GM12878 (cell line): Measurements from ENCODE around the gene TRIM45. TPM values are rescaled to one million over a fixed set of nuclear protein-coding genes. Genes with fewer than 3 reads are reported as not detected.

Experiments
- ATAC-seq: fragments of 200-7000 bp; cut with Tn5 transposase; 3 replicates; pipeline ENCODE4 v1.9.1; 2020; ENCODE audit warnings: mild to moderate bottlenecking, moderate library complexity
- BruUV-seq: library from RNA; stranded (reverse); fragments of 400-500 nt; replicated peaks from 2 replicates; lab custom pipeline; 2021; lab: Mats Ljungman, UMichigan
- CTCF ChIA-PET: fragments of 300-600 bp; sonication (Branson Sonifier 250); formaldehyde crosslinking; extraction: SDS; loops from one replicate; lab custom pipeline; 2021; ENCODE audit warnings: inconsistent platforms; lab: Yijun Ruan, JAX
- POLR2A ChIA-PET: fragments of 350-600 bp; formaldehyde crosslinking; extraction: SDS; loops from one replicate; lab custom pipeline; 2021; ENCODE audit warnings: inconsistent platforms; lab: Charles Lee
- RAD21 ChIA-PET: fragments of 300-600 bp; sonication (Branson Sonifier 250); formaldehyde crosslinking; loops from one replicate; lab custom pipeline; 2023; ENCODE audit warnings: antibody characterized with exemption; ENCODE audit not compliant: unreplicated experiment; lab: Charles Lee
- SMC1A ChIA-PET: fragments of 300-600 bp; sonication (Branson Sonifier 250); formaldehyde crosslinking; loops from one replicate; lab custom pipeline; 2023; ENCODE audit not compliant: unreplicated experiment, uncharacterized antibody; lab: Charles Lee
- DNase-seq: peaks from one replicate; pipeline ENCODE4 v3.0.0-alpha.2; 2011; ENCODE audit warnings: low read depth, low spot score
- FAIRE-seq: peaks from 3 replicates; lab custom pipeline; 2011; peaks lifted over from hg19 to GRCh38; lab: Jason Lieb, UNC
- H2AFZ ChIP-seq: 2 replicates; pipeline ENCODE4 v1.6.0; 2011; ENCODE audit warnings: low read depth, low read length, control low read depth; ENCODE audit not compliant: control insufficient read depth
- H3K27ac ChIP-seq: 2 replicates; pipeline ENCODE4 v1.5.1; 2011; ENCODE audit warnings: control low read depth; ENCODE audit not compliant: control insufficient read depth, insufficient read depth
- H3K27me3 ChIP-seq, 2 experiments: replicated peaks in 1 of 2; 2 replicates each; pipeline versions ENCODE4 v1.6.0 to v1.6.1; 2011; ENCODE audit warnings: low read length in 1 of 2; ENCODE audit not compliant: control insufficient read depth in 2 of 2, insufficient read depth in 2 of 2
- H3K36me3 ChIP-seq, 2 experiments: 2 replicates each; pipeline ENCODE4 v1.5.1; 2011; ENCODE audit warnings: low read length in 1 of 2; ENCODE audit not compliant: control insufficient read depth in 2 of 2, insufficient read depth in 2 of 2
- H3K4me1 ChIP-seq: 2 replicates; pipeline ENCODE4 v1.6.1; 2011; ENCODE audit warnings: mild to moderate bottlenecking, low read length, moderate library complexity, mixed read lengths; ENCODE audit not compliant: control insufficient read depth, insufficient read depth
- H3K4me2 ChIP-seq: 2 replicates; pipeline ENCODE4 v1.6.0; 2011; ENCODE audit warnings: control low read depth; ENCODE audit not compliant: control insufficient read depth, insufficient read depth
- H3K4me3 ChIP-seq: fragments of 200-600 bp; sonication (generic); 2 replicates; pipeline ENCODE4 v1.5.1; 2016
- H3K79me2 ChIP-seq: 2 replicates; pipeline ENCODE4 v1.6.0; 2011; ENCODE audit warnings: low read length; ENCODE audit not compliant: control insufficient read depth, insufficient read depth
- H3K9ac ChIP-seq: 2 replicates; pipeline ENCODE4 v1.8.0; 2011; ENCODE audit warnings: low read length, control low read depth, mixed read lengths; ENCODE audit not compliant: control insufficient read depth, insufficient read depth
- H3K9me3 ChIP-seq: replicated peaks from 3 replicates; pipeline ENCODE4 v1.5.1; 2011; ENCODE audit warnings: mild to moderate bottlenecking, low read length; ENCODE audit not compliant: control insufficient read depth, insufficient read depth
- H4K20me1 ChIP-seq: 2 replicates; pipeline ENCODE4 v1.6.0; 2011; ENCODE audit not compliant: control insufficient read depth, insufficient read depth
- DPF2 ChIP-seq: fragments of 450-650 bp; IDR thresholded peaks from 2 replicates; pipeline ENCODE4 v1.6.1; 2017; ENCODE audit warnings: mild to moderate bottlenecking
- IRF4 ChIP-seq: IDR thresholded peaks from 2 replicates; pipeline ENCODE4 v1.6.1; 2011; ENCODE audit warnings: low read depth, low read length
- KLF5 ChIP-seq: fragments of 450-650 bp; IDR thresholded peaks from 2 replicates; pipeline ENCODE4 v1.6.1; 2014; ENCODE audit warnings: mild to moderate bottlenecking; ENCODE audit not compliant: partially characterized antibody
- NFXL1 ChIP-seq: fragments of 450-650 bp; IDR thresholded peaks from 2 replicates; pipeline ENCODE4 v1.6.1; 2017; ENCODE audit warnings: antibody characterized with exemption, mild to moderate bottlenecking, borderline replicate concordance
- POU2F2 ChIP-seq: IDR thresholded peaks from 3 replicates; pipeline ENCODE4 v1.6.1; 2011; ENCODE audit warnings: low read depth, mild to moderate bottlenecking, low read length, borderline replicate concordance
- RB1 ChIP-seq: fragments of 450-650 bp; formaldehyde crosslinking; IDR thresholded peaks from 2 replicates; pipeline ENCODE4 v1.6.1; 2017; ENCODE audit warnings: mild to moderate bottlenecking, borderline replicate concordance
- SMC3 ChIP-seq: IDR thresholded peaks from 2 replicates; pipeline ENCODE4 v1.6.1; 2011; ENCODE audit warnings: low read length, improper control_type of control experiment, borderline replicate concordance
- STAT1 ChIP-seq: fragments of 450-650 bp; conservative IDR thresholded peaks from 2 replicates; pipeline ENCODE4 v1.6.1; 2014; ENCODE audit warnings: antibody characterized with exemption, mild to moderate bottlenecking
- WGBS: methylation state at CpG from one replicate; pipeline ENCODE4 v1.1.6; 2016; ENCODE audit warnings: low lambda C conversion rate; ENCODE audit not compliant: insufficient replicate concordance, insufficient coverage; ENCODE audit errors: missing lambda C conversion rate; 5-methylcytosine and 5-hydroxymethylcytosine counted together
- in situ Hi-C: fragments of 300-500 bp; cut with MboI; formaldehyde crosslinking; loops from 9 replicates; pipeline ENCODE4 v1.14.3; 2018; ENCODE audit warnings: mixed read lengths
- intact Hi-C: fragments of 100-400 bp; cut with micrococcal nuclease; formaldehyde crosslinking; loops from one replicate; pipeline ENCODE4 v1.14.2; 2022; ENCODE audit not compliant: unreplicated experiment
- polyA plus RNA-seq, 11 experiments: library from polyadenylated mRNA; depleted of rRNA in 4 of 11; unstranded in 6 of 11; stranded (reverse) in 5 of 11; fragments of >200 nt; fragmentation: Nextera tagmentation in 4 of 11; fragmentation: Illumina TruSeq in 1 of 11; extraction: Ambion mirVana in 4 of 11; extraction: Trizol in 1 of 11; gene quantifications; 1 replicate in 1 of 11; 2 replicates in 10 of 11; pipeline versions ENCODE4 v1.2.1 to v1.2.3, GENCODE V29; 2011 to 2016; ENCODE audit warnings: inconsistent platforms in 2 of 11, missing spikeins in 2 of 11, low read depth in 1 of 11
- total RNA-seq, 4 experiments: library from RNA; depleted of rRNA in 3 of 4; stranded (reverse); fragments of >200 nt in 3 of 4; fragmentation: Illumina TruSeq in 1 of 4; extraction: Trizol in 1 of 4; gene quantifications; 2 replicates each; pipeline versions ENCODE4 v1.2.1 to v1.2.3, GENCODE V29; 2013 to 2021
- TF ChIP-seq, protein P1 (sequence below): fragments of 150-350 bp; IDR thresholded peaks from 2 replicates; pipeline ENCODE4 v1.6.1; 2014; ENCODE audit warnings: mild to moderate bottlenecking, low read depth, low read length
- TF ChIP-seq, protein P2 (sequence below), 3 experiments: IDR thresholded peaks in 2 of 3; conservative IDR thresholded peaks in 1 of 3; 2 replicates each; pipeline ENCODE4 v1.5.1; 2011; ENCODE audit warnings: low read depth in 3 of 3, low read length in 3 of 3, mild to moderate bottlenecking in 3 of 3, control low read depth in 2 of 3, moderate library complexity in 2 of 3, inconsistent platforms in 1 of 3, mixed read lengths in 1 of 3; ENCODE audit not compliant: control insufficient read depth in 2 of 3, insufficient read depth in 1 of 3; ENCODE audit errors: extremely low read depth in 1 of 3
- TF ChIP-seq, protein P3 (sequence below): IDR thresholded peaks from 2 replicates; pipeline ENCODE4 v1.6.1; 2012; ENCODE audit warnings: low read depth, low read length, improper control_type of control experiment

TRIM45 gene
- total and polyA plus RNA-seq, 10 of the 15 experiments (the other 5 are each of a cell fraction or from before 2014, with no cell fraction given) = 0.31 to 0.86 (median 0.46) TPM

DNA sequence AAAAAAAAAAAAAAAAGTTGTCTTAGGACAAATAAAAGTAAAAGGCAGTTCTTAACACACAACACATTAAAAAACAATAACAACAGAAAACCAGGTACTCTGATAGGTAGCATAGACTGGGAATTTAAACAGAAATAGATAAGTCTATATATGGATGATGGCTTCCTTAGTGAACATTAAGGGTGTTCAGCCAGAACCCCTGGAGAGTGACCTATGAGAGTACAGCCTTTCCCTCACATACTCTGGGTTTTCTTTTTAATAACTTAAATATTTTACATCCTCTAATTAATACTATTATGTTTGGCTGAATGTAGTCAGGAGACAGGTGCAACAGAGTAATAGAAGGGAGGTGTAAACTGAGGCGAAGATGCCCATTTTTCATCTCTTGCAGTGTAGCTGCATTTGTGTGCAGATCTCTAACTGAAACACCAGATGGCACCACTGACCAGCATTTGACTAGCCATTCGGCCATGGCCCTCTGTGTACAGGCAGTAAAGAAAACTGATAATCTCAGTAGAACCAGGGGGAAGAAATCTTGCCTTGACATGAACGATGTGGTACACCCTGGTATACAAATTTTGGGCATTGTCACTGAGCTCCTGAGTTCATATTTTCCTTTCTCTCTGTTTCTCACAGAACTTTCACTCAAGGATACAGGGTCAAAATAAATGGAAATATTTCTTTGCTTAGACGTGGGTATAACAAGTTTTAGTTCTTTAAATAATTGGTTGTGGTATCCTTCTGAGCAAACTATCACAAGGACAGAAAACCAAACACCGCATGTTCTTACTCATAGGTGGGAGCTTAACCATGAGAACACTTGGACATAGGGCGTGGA is 53.8 kb downstream of the TRIM45 start (continued):
- TF ChIP-seq, protein P1, sequence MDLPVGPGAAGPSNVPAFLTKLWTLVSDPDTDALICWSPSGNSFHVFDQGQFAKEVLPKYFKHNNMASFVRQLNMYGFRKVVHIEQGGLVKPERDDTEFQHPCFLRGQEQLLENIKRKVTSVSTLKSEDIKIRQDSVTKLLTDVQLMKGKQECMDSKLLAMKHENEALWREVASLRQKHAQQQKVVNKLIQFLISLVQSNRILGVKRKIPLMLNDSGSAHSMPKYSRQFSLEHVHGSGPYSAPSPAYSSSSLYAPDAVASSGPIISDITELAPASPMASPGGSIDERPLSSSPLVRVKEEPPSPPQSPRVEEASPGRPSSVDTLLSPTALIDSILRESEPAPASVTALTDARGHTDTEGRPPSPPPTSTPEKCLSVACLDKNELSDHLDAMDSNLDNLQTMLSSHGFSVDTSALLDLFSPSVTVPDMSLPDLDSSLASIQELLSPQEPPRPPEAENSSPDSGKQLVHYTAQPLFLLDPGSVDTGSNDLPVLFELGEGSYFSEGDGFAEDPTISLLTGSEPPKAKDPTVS = no peak
- TF ChIP-seq, protein P2, sequence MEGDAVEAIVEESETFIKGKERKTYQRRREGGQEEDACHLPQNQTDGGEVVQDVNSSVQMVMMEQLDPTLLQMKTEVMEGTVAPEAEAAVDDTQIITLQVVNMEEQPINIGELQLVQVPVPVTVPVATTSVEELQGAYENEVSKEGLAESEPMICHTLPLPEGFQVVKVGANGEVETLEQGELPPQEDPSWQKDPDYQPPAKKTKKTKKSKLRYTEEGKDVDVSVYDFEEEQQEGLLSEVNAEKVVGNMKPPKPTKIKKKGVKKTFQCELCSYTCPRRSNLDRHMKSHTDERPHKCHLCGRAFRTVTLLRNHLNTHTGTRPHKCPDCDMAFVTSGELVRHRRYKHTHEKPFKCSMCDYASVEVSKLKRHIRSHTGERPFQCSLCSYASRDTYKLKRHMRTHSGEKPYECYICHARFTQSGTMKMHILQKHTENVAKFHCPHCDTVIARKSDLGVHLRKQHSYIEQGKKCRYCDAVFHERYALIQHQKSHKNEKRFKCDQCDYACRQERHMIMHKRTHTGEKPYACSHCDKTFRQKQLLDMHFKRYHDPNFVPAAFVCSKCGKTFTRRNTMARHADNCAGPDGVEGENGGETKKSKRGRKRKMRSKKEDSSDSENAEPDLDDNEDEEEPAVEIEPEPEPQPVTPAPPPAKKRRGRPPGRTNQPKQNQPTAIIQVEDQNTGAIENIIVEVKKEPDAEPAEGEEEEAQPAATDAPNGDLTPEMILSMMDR (IDR thresholded peaks at IDR 0.05 in 2 of 3, conservative IDR thresholded peaks at IDR 0.05 in 1 of 3; ENCODE audit: control insufficient read depth in 2 of 3, extremely low read depth in 1 of 3, insufficient read depth in 1 of 3, low read depth in 3 of 3, low read length in 3 of 3) = peak; percentile 58 to 77 (median 61)
- TF ChIP-seq IRF4 (0 out of 2 replicates have a peak, but pooled peaks have one; percentile 33), DPF2 (no peak), SMC3 (peak; percentile 75), NFXL1 (no peak)

DNA sequence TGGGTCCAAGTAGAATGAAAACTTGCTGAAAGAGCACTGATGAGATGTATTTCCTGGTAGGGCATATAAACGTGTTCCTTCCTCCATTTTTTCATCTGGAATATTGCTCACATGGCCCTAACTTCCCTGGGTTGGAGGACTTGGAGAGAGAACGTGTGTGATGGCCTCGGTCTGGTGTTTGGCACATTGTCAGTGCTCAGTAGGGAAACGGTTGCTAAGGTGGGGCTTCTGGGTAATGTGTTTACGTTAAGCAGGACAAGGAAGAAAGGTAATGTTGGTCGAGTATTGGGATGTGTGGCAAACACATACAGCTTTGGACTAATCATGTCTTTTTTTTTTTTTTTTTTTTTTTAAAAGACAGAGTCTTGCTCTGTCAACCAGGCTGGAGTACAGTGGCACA is 55.2 kb downstream of the TRIM45 start:
- FAIRE-seq = no peak
- in situ Hi-C loops = no loop called here

More for the DNA sequence above, 55.2 kb downstream of the TRIM45 start:
- no peak for ATAC-seq
- intact Hi-C loops = loop anchor here (5.0 to 10.0 kb wide), 2 partner anchors 216 to 298 kb away; partner anchors contain the start of gene MAN1A2
- no TSS peak for BruUV-seq
- ChIA-PET RAD21 (interaction anchor here (0.9 to 6.3 kb wide), 5 partner anchors 14 to 830 kb away, joined by 3 to 53 read pairs (median 4); no protein-coding TSS in a partner anchor), POLR2A (no interaction called here), SMC1A (interaction anchor here (0.6 to 6.9 kb wide), 10 partner anchors 8 to 828 kb away, joined by 3 to 49 read pairs (median 4); no protein-coding TSS in a partner anchor), CTCF (interaction anchor here (0.6 to 9.1 kb wide), 12 partner anchors 15 to 691 kb away, joined by 3 to 167 read pairs (median 7); no protein-coding TSS in a partner anchor)
- no peak for DNase-seq
- whole genome bisulfite sequencing = 68% methylated on average over 6 of the region's 6 CpGs
- H4K20me1 ChIP-seq = peaks cover 2% of the 10 kb centered on the region; the same call in 1 of the 2 replicates
- no peak overlapping the region for H3K27ac ChIP-seq
- TF ChIP-seq RB1 = no peak
- TF ChIP-seq, protein P3, sequence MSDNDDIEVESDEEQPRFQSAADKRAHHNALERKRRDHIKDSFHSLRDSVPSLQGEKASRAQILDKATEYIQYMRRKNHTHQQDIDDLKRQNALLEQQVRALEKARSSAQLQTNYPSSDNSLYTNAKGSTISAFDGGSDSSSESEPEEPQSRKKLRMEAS = no peak
- no peak for TF ChIP-seq POU2F2
- no peak for TF ChIP-seq STAT1
- no peak for TF ChIP-seq KLF5
- H3K4me3 ChIP-seq = no peak overlapping the region
- no peaks in the 10 kb centered on the region for H3K9me3 ChIP-seq
- peaks cover 16% of the 10 kb centered on the region for H3K4me1 ChIP-seq
- peaks cover 0 to 6% of the 10 kb centered on the region in 2 experiments for H3K36me3 ChIP-seq
- peaks cover 79% of the 10 kb centered on the region for H3K79me2 ChIP-seq
- H3K9ac ChIP-seq = no peak overlapping the region
- H3K27me3 ChIP-seq = no peaks in the 10 kb centered on the region
- no peak overlapping the region for H3K4me2 ChIP-seq
- no peak overlapping the region for H2AFZ ChIP-seq
